Endothelial cell of umbilical vein (primary cell): ENCODE results near the gene TREM2. TPM values are rescaled to one million over a fixed set of nuclear protein-coding genes. Genes with fewer than 3 reads are reported as not detected.

Experiments
- BruUV-seq: library from RNA; stranded (reverse); fragments of 400-500 nt; replicated peaks from 2 replicates; lab custom pipeline; 2021; lab: Mats Ljungman, UMichigan
- CTCF ChIA-PET: fragments of 300-600, 350-600 bp; sonication (Branson Sonifier 250); formaldehyde crosslinking; loops from one replicate; lab custom pipeline; 2021; ENCODE audit warnings: antibody characterized with exemption, inconsistent platforms; lab: Charles Lee
- POLR2A ChIA-PET: fragments of 300-600, 350-600 bp; sonication (Branson Sonifier 250); formaldehyde crosslinking; loops from one replicate; lab custom pipeline; 2021; ENCODE audit warnings: antibody characterized with exemption, inconsistent platforms; lab: Charles Lee
- DNase-seq: peaks from one replicate; pipeline ENCODE4 v3.0.0-alpha.2; 2011; ENCODE audit warnings: low read depth, low spot score
- FAIRE-seq: peaks from 2 replicates; lab custom pipeline; 2011; peaks lifted over from hg19 to GRCh38; lab: Jason Lieb, UNC
- H2AFZ ChIP-seq: 2 replicates; pipeline ENCODE4 v1.6.0; 2012; ENCODE audit warnings: low read depth, low read length, control low read depth, inconsistent platforms
- H3K27ac ChIP-seq: 2 replicates; pipeline ENCODE4 v1.5.1; 2011; ENCODE audit warnings: low read depth, mild to moderate bottlenecking, control low read depth, low read length, moderate library complexity; ENCODE audit not compliant: insufficient read depth
- H3K27me3 ChIP-seq, 2 experiments: 2 replicates each; pipeline versions ENCODE4 v1.6.0 to v1.6.1; 2011; ENCODE audit warnings: low read length in 2 of 2, mixed read lengths in 1 of 2; ENCODE audit not compliant: control insufficient read depth in 2 of 2, insufficient read depth in 2 of 2
- H3K36me3 ChIP-seq, 2 experiments: 2 replicates in 1 of 2; 3 replicates in 1 of 2; pipeline ENCODE4 v1.5.1; 2011; ENCODE audit warnings: low read length in 2 of 2, mild to moderate bottlenecking in 1 of 2, moderate library complexity in 1 of 2; ENCODE audit not compliant: control insufficient read depth in 2 of 2, insufficient read depth in 2 of 2; ENCODE audit errors: extremely low read depth in 1 of 2
- H3K4me1 ChIP-seq: 3 replicates; pipeline ENCODE4 v1.5.1; 2011; ENCODE audit warnings: mild to moderate bottlenecking, low read length; ENCODE audit not compliant: control insufficient read depth, insufficient read depth; ENCODE audit errors: extremely low read depth
- H3K4me2 ChIP-seq: 2 replicates; pipeline ENCODE4 v1.6.1; 2011; ENCODE audit warnings: low read length, control low read depth, mixed read lengths; ENCODE audit not compliant: insufficient read depth
- H3K4me3 ChIP-seq, 3 experiments: fragments of 200-600 bp in 1 of 3; sonication (generic), shearing (Covaris generic) in 1 of 3; replicated peaks in 1 of 3; 2 replicates each; pipeline ENCODE4 v1.5.1; 2011 to 2016; ENCODE audit warnings: control low read depth in 3 of 3, low read length in 3 of 3, mild to moderate bottlenecking in 2 of 3, inconsistent platforms in 1 of 3, low read depth in 1 of 3, moderate library complexity in 1 of 3; ENCODE audit not compliant: insufficient read depth in 1 of 3
- H3K79me2 ChIP-seq: 2 replicates; pipeline ENCODE4 v1.6.0; 2012; ENCODE audit warnings: low read length, inconsistent platforms; ENCODE audit not compliant: control insufficient read depth, insufficient read depth
- H3K9ac ChIP-seq: replicated peaks from 2 replicates; pipeline ENCODE3; 2011; ENCODE audit warnings: low read length, control low read depth; ENCODE audit not compliant: insufficient read depth; ENCODE audit errors: extremely low read depth
- H3K9me1 ChIP-seq: replicated peaks from 3 replicates; pipeline ENCODE4 v1.6.0; 2011; ENCODE audit warnings: mild to moderate bottlenecking, low read length; ENCODE audit not compliant: control insufficient read depth, insufficient read depth; ENCODE audit errors: extremely low read depth
- H3K9me3 ChIP-seq: replicated peaks from 2 replicates; pipeline ENCODE4 v1.5.1; 2012; ENCODE audit warnings: low read length, inconsistent platforms; ENCODE audit not compliant: control insufficient read depth, insufficient read depth
- H4K20me1 ChIP-seq: replicated peaks from 2 replicates; pipeline ENCODE3; 2011; ENCODE audit warnings: mild to moderate bottlenecking, low read length; ENCODE audit not compliant: control insufficient read depth, insufficient read depth; ENCODE audit errors: extremely low read depth
- CTCF ChIP-seq, 2 donors: IDR thresholded peaks; 1 replicate in 1 of 2; 2 replicates in 1 of 2; pipeline ENCODE4 v1.5.1; 2011; ENCODE audit warnings: low read length in 2 of 2, mild to moderate bottlenecking in 2 of 2, moderate library complexity in 2 of 2, control low read depth in 1 of 2, inconsistent platforms in 1 of 2, low read depth in 1 of 2; ENCODE audit not compliant: insufficient read depth in 1 of 2; ENCODE audit errors: extremely low read depth in 1 of 2
- EZH2 ChIP-seq: IDR thresholded peaks from 2 replicates; pipeline ENCODE4 v1.6.1; 2012; ENCODE audit warnings: borderline replicate concordance, low read depth, mild to moderate bottlenecking, moderate library complexity, low read length, inconsistent platforms; ENCODE audit not compliant: severe bottlenecking
- FOS ChIP-seq: IDR thresholded peaks from 2 replicates; pipeline ENCODE4 v1.6.1; 2011; ENCODE audit warnings: mild to moderate bottlenecking, low read length, moderate library complexity, borderline replicate concordance; ENCODE audit not compliant: insufficient read depth
- GATA2 ChIP-seq: IDR thresholded peaks from 2 replicates; pipeline ENCODE4 v1.7.0; 2011; ENCODE audit warnings: low read depth, mild to moderate bottlenecking, moderate library complexity, mixed read lengths, low read length; ENCODE audit not compliant: insufficient read length, insufficient read depth
- JUN ChIP-seq: IDR thresholded peaks from 2 replicates; pipeline ENCODE4 v1.6.1; 2011; ENCODE audit warnings: borderline replicate concordance, low read depth; ENCODE audit not compliant: insufficient read length, insufficient read depth
- MYC ChIP-seq: IDR thresholded peaks from one replicate; pipeline ENCODE4 v1.6.1; 2011; ENCODE audit warnings: mild to moderate bottlenecking, low read depth, low read length
- POLR2A ChIP-seq: IDR thresholded peaks from 2 replicates; pipeline ENCODE4 v1.6.1; 2012; ENCODE audit warnings: low read depth, mild to moderate bottlenecking, control low read depth, low read length
- POLR2AphosphoS5 ChIP-seq: IDR thresholded peaks from 2 replicates; pipeline ENCODE4 v1.6.1; 2012; ENCODE audit warnings: low read depth, mild to moderate bottlenecking, control low read depth, low read length, moderate library complexity; ENCODE audit not compliant: insufficient read depth
- dilution Hi-C: fragments of 300-500 bp; cut with MboI; formaldehyde crosslinking; loops from one replicate; pipeline ENCODE4 v1.15.0; 2019; ENCODE audit warnings: low sequenced_read_pairs; ENCODE audit not compliant: extremely low pct_ligation_motif_present
- intact Hi-C: fragments of 100-400 bp; cut with micrococcal nuclease; formaldehyde crosslinking; loops from one replicate; pipeline ENCODE4 v1.10.0; 2022
- polyA plus RNA-seq, 4 experiments: library from polyadenylated mRNA; depleted of rRNA in 3 of 4; stranded (reverse) in 3 of 4; unstranded in 1 of 4; fragments of >200 nt; gene quantifications; 2 replicates each; pipeline versions ENCODE4 v1.2.1 to v1.2.3, GENCODE V29; 2011 to 2012; ENCODE audit warnings: missing spikeins in 1 of 4
- total RNA-seq: library from RNA; stranded (reverse); gene quantifications from 2 replicates; pipeline ENCODE4 v1.2.3, GENCODE V29; 2021
- TF ChIP-seq, protein P1 (sequence below): IDR thresholded peaks from 2 replicates; pipeline ENCODE4 v1.6.1; 2011; ENCODE audit not compliant: insufficient read depth, insufficient read length

The TREM2 gene
- total and polyA plus RNA-seq, 2 donors (not counting 3 experiments of a cell fraction or from before 2014, with no cell fraction given) = not detected

GRCh38 chr6:41164551-41165120 is 1.7 kb upstream of the TREM2 start:
- POLR2A ChIA-PET = no interaction called here
- Histone ChIP-seq H3K27me3 (no peaks in the 10 kb centered on the region), H4K20me1 (no peaks in the 10 kb centered on the region), H3K4me3 (no peak overlapping the region), H2AFZ (no peak overlapping the region), H3K4me2 (no peak overlapping the region), H3K36me3 (no peaks in the 10 kb centered on the region), H3K9me3 (no peaks in the 10 kb centered on the region), H3K9ac (no peak overlapping the region), H3K9me1 (no peaks in the 10 kb centered on the region), H3K79me2 (no peaks in the 10 kb centered on the region), H3K4me1 (no peaks in the 10 kb centered on the region), H3K27ac (no peak overlapping the region)
- CTCF ChIA-PET = interaction anchor here (1.6 kb wide), 1 partner anchor 18 kb away, joined by 6 read pairs; no protein-coding TSS in a partner anchor
- no TSS peak for BruUV-seq
- DNase-seq = no peak
- FAIRE-seq = no peak
- dilution Hi-C loops (no loop called here), intact Hi-C loops (no loop called here)
- TF ChIP-seq POLR2A (no peak), POLR2AphosphoS5 (no peak), EZH2 (no peak), CTCF (IDR thresholded peaks at IDR 0.05; ENCODE audit: extremely low read depth in 1 of 2, insufficient read depth in 1 of 2, low read depth in 1 of 2, low read length in 2 of 2) (no peak), GATA2 (no peak), FOS (no peak), JUN (no peak), MYC (no peak)
- TF ChIP-seq, protein P1, sequence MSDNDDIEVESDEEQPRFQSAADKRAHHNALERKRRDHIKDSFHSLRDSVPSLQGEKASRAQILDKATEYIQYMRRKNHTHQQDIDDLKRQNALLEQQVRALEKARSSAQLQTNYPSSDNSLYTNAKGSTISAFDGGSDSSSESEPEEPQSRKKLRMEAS = no peak
